Breast epithelium (tissue), 4 donors: Measurements from ENCODE around the gene PLA2G3. TPM values are rescaled to one million over a fixed set of nuclear protein-coding genes. Genes with fewer than 3 reads are reported as not detected.
"Not testable (repeated sequence)": the region's sequence is repeated elsewhere in the genome, so short reads cannot be mapped to it uniquely, and the experiment has no call there.

Experiments used
- DNase-seq, 2 donors: peaks; one replicate each; pipeline ENCODE4 v3.0.0-alpha.2; 2019; ENCODE audit warnings: low spot score in 2 of 2
- H3K27ac ChIP-seq, 2 donors: fragments of 200-600 bp; sonication (generic) in 1 of 2; one replicate each; pipeline ENCODE4 v1.5.1; 2016 to 2019; ENCODE audit warnings: mild to moderate bottlenecking in 1 of 2
- H3K27me3 ChIP-seq, 2 donors: fragments of 200-600 bp; sonication (generic) in 1 of 2; one replicate each; pipeline versions ENCODE4 v1.5.1 to v1.6.0; 2017 to 2019; ENCODE audit warnings: control low read depth in 1 of 2, mild to moderate bottlenecking in 1 of 2
- H3K36me3 ChIP-seq: fragments of 200-600 bp; one replicate; pipeline ENCODE4 v1.5.1; 2019
- H3K4me1 ChIP-seq, 2 donors: fragments of 200-600 bp; sonication (generic); one replicate each; pipeline ENCODE4 v1.5.1; 2016 to 2019; ENCODE audit warnings: control low read depth in 1 of 2
- H3K4me3 ChIP-seq, 3 donors: fragments of 200-600 bp; sonication (generic); 1 replicate in 2 of 3; 2 replicates in 1 of 3; pipeline ENCODE4 v1.5.1; 2016 to 2019; ENCODE audit warnings: mild to moderate bottlenecking in 3 of 3, moderate library complexity in 2 of 3
- H3K9me3 ChIP-seq, 2 donors: fragments of 200-600 bp; sonication (generic) in 1 of 2; one replicate each; pipeline ENCODE4 v1.5.1; 2016 to 2019; ENCODE audit warnings: control low read depth in 1 of 2
- POLR2A ChIP-seq: fragments of 450-650 bp; IDR thresholded peaks from one replicate; pipeline ENCODE4 v1.6.1; 2016; ENCODE audit warnings: antibody characterized with exemption, mild to moderate bottlenecking, moderate library complexity
- POLR2AphosphoS5 ChIP-seq, 3 donors: sonication (generic); formaldehyde crosslinking; IDR thresholded peaks; one replicate each; pipeline ENCODE4 v1.6.1; 2017; ENCODE audit warnings: antibody characterized with exemption in 3 of 3
- intact Hi-C: fragments of 100-400 bp; cut with DNase I; formaldehyde crosslinking; loops from one replicate; pipeline ENCODE4 v1.15.1; 2023; ENCODE audit warnings: low total_unique reads
- total RNA-seq, 3 donors: library from RNA; depleted of rRNA; stranded (reverse); fragments of >200 nt; gene quantifications; one replicate each; pipeline ENCODE4 v1.1.0, GENCODE V29; 2016
- TF ChIP-seq, protein P1 (sequence below), 3 donors: fragments of 450-650 bp; IDR thresholded peaks; one replicate each; pipeline ENCODE4 v1.5.1; 2016 to 2017; ENCODE audit warnings: antibody characterized with exemption in 3 of 3, mild to moderate bottlenecking in 3 of 3, moderate library complexity in 3 of 3

The PLA2G3 gene
- total RNA-seq, 3 donors from 2014 or later: not detected

DNA sequence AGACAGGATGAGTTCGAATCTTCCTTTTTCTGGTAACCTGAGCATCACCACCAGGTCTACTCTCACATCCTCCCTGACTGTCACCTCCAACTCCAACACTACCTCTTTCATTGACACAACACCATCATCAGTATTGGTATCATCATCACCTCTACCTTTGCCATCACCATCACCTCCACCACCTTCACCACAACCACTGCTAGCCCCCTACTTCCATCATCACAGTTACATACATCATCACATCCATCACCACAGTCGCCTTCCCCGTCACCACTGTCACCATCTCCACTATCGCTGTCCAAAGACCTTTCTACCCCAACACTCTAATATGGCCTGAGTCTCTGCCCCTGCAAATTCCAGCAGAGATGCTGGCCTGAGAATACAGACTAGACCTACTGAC is 18.9 kb downstream of the PLA2G3 start:
- Histone ChIP-seq H3K4me1 (peaks cover 3 to 7% of the 10 kb centered on the region in 2 donors), H3K9me3 (no peaks in the 10 kb centered on the region), H3K36me3 (no peaks in the 10 kb centered on the region), H3K27ac (no peak overlapping the region), H3K4me3 (no peak overlapping the region), H3K27me3 (no peaks in the 10 kb centered on the region)
- no peak for DNase-seq
- no peak for TF ChIP-seq POLR2A
- TF ChIP-seq, protein P1, sequence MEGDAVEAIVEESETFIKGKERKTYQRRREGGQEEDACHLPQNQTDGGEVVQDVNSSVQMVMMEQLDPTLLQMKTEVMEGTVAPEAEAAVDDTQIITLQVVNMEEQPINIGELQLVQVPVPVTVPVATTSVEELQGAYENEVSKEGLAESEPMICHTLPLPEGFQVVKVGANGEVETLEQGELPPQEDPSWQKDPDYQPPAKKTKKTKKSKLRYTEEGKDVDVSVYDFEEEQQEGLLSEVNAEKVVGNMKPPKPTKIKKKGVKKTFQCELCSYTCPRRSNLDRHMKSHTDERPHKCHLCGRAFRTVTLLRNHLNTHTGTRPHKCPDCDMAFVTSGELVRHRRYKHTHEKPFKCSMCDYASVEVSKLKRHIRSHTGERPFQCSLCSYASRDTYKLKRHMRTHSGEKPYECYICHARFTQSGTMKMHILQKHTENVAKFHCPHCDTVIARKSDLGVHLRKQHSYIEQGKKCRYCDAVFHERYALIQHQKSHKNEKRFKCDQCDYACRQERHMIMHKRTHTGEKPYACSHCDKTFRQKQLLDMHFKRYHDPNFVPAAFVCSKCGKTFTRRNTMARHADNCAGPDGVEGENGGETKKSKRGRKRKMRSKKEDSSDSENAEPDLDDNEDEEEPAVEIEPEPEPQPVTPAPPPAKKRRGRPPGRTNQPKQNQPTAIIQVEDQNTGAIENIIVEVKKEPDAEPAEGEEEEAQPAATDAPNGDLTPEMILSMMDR (IDR thresholded peaks at IDR 0.05): no peak
- TF ChIP-seq POLR2AphosphoS5 (IDR thresholded peaks at IDR 0.05): no peak
- intact Hi-C loops: no loop called here

DNA sequence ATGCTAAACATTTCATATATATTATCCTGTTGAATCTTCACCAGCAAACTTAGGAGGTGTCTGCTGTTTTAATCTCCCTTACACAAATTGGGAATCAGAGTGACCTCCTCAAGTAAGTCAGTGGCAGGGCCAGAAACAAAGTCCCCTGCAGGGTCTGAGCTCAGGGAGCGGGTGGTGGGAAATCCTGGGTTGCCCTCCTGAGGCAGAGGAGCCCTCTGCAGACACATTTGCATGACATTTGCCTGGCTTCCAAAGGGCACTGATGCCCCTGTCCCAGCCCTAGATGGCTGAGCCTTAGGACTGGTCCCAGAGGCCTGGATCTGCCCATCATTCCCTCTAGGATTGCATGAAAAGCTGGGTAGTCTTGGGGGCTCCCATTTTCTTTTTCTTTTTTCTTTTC is 19.7 kb downstream of the PLA2G3 start:
- no peaks in the 10 kb centered on the region for H3K9me3 ChIP-seq
- no peaks in the 10 kb centered on the region for H3K36me3 ChIP-seq
- DNase-seq: no peak
- TF ChIP-seq POLR2AphosphoS5 (IDR thresholded peaks at IDR 0.05) (no peak), POLR2A (no peak)
- TF ChIP-seq, protein P1 (IDR thresholded peaks at IDR 0.05): no peak
- H3K27ac ChIP-seq: no peak overlapping the region
- H3K27me3 ChIP-seq: no peaks in the 10 kb centered on the region
- no peak overlapping the region for H3K4me3 ChIP-seq
- peaks cover 3 to 7% of the 10 kb centered on the region in 2 donors for H3K4me1 ChIP-seq
- intact Hi-C loops: no loop called here

DNA sequence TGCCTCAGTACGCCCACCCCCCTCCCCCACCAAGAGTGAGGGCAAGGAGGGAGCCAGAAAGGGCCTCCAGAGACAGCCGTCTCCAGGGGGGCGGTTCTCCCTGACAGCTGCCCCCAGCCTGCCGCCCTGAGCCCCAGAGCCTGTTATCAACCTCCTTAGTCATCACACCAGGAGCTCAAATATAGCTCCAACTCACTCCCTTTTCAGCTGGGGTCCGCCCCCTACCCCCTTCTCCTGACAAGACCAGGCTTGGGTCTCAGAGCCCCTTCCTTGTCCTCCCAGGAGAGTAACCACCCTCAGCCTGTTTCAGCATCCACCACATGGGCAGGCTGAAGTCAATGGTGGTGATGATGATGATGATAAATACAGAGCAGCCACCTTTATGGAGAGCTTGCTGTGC is 20.1 kb downstream of the PLA2G3 start:
- intact Hi-C loops: no loop called here
- no peaks in the 10 kb centered on the region for H3K36me3 ChIP-seq
- peaks cover 3 to 7% of the 10 kb centered on the region in 2 donors for H3K4me1 ChIP-seq
- no peak overlapping the region for H3K4me3 ChIP-seq
- no peaks in the 10 kb centered on the region for H3K9me3 ChIP-seq
- H3K27me3 ChIP-seq: no peaks in the 10 kb centered on the region
- H3K27ac ChIP-seq: no peak overlapping the region
- DNase-seq: no peak
- TF ChIP-seq, protein P1 (IDR thresholded peaks at IDR 0.05): no peak
- no peak for TF ChIP-seq POLR2AphosphoS5 (IDR thresholded peaks at IDR 0.05)
- TF ChIP-seq POLR2A: no peak

DNA sequence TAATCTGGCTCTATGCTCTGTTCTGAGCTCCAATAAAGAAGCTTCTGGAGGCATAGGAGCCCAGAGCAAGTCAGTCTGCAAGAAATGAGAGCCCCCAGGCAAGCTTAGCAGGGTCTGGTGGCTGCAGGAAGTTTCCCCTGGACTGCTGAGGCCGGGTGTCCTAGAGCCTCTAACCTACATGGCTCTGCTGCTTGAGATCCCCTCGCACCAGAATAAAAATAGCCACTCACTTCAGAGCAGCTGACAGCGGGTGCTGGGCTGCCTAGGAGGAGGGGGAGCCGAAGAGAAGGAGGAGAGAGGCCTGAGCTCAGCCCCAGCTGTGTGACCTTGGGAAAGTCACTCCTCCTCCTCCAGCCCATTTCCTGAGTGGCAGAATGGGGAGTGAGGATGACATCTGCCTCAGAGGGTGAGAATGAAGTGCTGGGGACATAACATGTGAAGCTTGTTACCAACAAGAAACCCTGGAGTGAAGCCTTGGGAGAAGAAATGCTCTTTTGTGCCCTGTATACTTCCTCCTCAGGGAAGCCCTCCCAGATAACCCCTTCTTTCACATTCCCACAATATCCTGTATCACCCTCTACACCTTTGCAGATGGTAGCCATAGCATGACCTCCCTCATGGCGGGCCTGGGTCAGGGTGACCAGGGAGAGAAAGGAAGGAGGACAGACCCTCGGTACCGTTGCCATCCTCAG is 21.1 kb downstream of the PLA2G3 start:
- Histone ChIP-seq H3K4me3 (no peak overlapping the region), H3K36me3 (no peaks in the 10 kb centered on the region), H3K27ac (no peak overlapping the region), H3K9me3 (no peaks in the 10 kb centered on the region), H3K4me1 (peaks cover 3 to 7% of the 10 kb centered on the region in 2 donors), H3K27me3 (no peaks in the 10 kb centered on the region)
- TF ChIP-seq, protein P1 (IDR thresholded peaks at IDR 0.05): no peak
- TF ChIP-seq POLR2A (no peak), POLR2AphosphoS5 (IDR thresholded peaks at IDR 0.05) (no peak)
- no peak for DNase-seq
- intact Hi-C loops: no loop called here

DNA sequence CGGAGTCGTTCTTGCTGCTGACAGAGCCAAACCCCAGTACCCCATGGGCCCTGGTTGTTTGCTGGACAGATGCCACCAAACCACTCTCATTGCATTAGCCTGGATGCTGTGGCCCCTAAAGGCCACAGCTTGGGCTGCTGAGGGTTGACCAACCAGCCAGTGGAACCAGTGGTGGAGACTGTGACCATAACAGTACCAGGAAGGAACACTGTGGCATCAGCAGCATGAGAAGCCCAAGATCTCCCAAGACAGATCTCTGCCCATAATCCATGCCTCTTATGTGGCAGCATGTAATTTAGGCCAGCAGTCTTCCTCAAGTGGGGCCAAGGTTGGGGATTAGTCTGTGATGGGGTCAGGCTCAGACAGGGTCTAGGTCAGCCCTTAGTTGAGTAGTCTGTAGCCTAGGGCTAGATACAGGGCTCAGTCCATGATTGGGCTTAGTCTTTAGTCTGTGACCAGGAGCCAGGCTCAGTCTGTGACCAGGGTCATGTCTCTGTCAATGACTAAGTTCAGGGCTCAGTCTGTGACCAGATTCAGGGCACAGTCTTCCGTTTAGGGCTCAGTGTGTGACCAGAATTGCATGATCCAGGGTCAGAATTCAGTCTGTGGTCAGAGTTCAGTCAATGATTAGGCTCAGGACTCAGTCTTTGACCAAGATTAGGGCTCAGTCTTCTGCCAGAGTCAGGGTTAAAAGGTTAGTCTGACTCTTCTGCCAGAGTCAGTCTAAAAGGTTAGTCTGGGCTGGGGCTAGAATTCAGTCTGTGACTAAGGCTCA is 22.1 kb downstream of the PLA2G3 start:
- TF ChIP-seq, protein P1 (IDR thresholded peaks at IDR 0.05): no peak
- TF ChIP-seq POLR2A: no peak
- TF ChIP-seq POLR2AphosphoS5 (IDR thresholded peaks at IDR 0.05): no peak
- no peak for DNase-seq
- intact Hi-C loops: no loop called here
- H3K4me3 ChIP-seq: no peak overlapping the region
- H3K36me3 ChIP-seq: no peaks in the 10 kb centered on the region
- no peaks in the 10 kb centered on the region for H3K27me3 ChIP-seq
- no peak overlapping the region for H3K27ac ChIP-seq
- peaks cover 3 to 7% of the 10 kb centered on the region in 2 donors for H3K4me1 ChIP-seq
- no peaks in the 10 kb centered on the region for H3K9me3 ChIP-seq

DNA sequence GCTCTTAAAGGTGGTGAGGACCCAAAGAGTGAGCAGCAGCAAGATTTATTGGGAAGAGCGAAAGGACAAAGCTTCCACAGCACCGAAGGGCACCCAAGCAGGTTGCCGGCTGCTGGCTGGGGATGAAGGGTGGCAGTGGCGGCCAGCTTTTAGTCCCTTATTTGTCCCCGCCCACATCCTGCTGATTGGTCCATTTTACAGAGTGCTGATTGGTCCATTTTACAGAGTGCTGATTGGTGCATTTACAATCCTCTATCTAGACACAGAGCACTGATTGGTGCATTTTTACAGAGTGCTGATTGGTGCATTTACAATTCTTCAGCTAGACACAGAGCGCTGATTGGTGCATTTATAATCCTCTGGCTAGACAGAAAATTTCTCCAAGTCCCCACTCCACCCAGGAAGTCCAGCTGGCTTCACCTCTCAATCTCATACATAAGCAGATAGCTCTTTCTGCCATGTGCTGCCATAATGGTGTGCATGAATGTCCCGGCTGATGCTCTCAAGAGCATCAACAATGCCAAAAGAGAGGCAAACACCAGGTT is 27.7 kb downstream of the PLA2G3 start:
- DNase-seq, H3K9me3 ChIP-seq, H3K27me3 ChIP-seq, H3K4me1 ChIP-seq, intact Hi-C loops, H3K4me3 ChIP-seq, H3K36me3 ChIP-seq, H3K27ac ChIP-seq: not testable (repeated sequence)
